ENCODE data around the gene AKAP8L. TPM values are rescaled to one million over a fixed set of nuclear protein-coding genes. Genes with fewer than 3 reads are reported as not detected.

AKAP8L gene
- total RNA-seq, 2 donors from 2014 or later: 190 to 237 TPM

DNA sequence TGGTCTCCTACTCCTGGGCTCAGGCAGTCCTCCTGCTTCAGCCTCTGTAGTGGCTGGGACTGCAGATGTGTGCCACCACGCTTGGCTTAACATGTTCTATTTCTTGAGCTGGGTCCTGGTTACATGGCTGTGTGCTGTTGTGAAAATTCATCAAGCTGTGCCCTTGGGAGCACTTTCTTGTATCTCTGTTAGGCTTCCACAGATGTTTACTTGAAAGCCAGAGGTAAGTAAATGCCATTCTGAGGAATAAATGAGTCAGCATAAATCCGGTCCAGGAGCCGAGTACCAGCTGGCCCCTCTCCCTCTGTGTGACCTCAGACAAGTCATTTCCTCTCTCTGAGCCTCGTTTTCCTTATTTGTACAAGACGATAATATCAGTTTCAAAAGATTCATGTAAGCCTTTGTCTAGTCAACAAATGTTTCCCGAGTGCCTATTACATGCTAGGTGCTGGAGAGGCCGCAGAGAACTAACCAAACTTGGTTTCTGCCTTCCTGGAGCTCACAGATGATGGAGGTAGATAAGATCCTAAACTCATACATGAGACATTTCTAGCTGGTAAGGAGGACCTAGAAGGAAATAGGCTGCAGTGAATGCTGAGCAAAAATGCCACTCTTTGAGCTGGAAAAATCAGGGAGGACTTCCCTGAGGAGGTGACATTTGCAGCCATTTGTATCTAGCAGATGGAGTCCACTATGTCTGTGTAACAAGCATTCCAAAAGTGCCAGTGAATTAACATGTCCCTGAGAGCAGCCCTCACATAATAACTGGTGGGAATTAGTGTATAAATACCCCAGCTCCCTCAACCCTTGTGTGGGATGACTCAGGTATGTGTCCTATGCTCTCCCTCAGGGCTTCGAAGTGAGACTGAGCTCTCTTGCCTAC lies 48.3 kb upstream of the AKAP8L start:
- TF ChIP-seq, protein P1, sequence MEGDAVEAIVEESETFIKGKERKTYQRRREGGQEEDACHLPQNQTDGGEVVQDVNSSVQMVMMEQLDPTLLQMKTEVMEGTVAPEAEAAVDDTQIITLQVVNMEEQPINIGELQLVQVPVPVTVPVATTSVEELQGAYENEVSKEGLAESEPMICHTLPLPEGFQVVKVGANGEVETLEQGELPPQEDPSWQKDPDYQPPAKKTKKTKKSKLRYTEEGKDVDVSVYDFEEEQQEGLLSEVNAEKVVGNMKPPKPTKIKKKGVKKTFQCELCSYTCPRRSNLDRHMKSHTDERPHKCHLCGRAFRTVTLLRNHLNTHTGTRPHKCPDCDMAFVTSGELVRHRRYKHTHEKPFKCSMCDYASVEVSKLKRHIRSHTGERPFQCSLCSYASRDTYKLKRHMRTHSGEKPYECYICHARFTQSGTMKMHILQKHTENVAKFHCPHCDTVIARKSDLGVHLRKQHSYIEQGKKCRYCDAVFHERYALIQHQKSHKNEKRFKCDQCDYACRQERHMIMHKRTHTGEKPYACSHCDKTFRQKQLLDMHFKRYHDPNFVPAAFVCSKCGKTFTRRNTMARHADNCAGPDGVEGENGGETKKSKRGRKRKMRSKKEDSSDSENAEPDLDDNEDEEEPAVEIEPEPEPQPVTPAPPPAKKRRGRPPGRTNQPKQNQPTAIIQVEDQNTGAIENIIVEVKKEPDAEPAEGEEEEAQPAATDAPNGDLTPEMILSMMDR (conservative IDR thresholded peaks at IDR 0.05): no peak
- peaks cover 78% of the 10 kb centered on the region for H3K27me3 Mint-ChIP-seq (ENCODE audit: insufficient read depth)

GRCh38 chr19:15464394-15465385 lies 45.9 kb upstream of the AKAP8L start, which contains the start of gene RASAL3:
RASAL3 (minus strand) TSS chr19:15464544; CDS start chr19:15464358, 186 bp downstream.
- peak; percentile 59 for DNase-seq
- H3K27me3 Mint-ChIP-seq (ENCODE audit: insufficient read depth): peaks cover 80% of the 10 kb centered on the region
- Histone ChIP-seq H3K9ac (ENCODE audit: extremely low read depth, low read length, poor library complexity, severe bottlenecking) (no peak within 1 kb of the TSS), H3K4me3 (ENCODE audit: low read length) (no peak within 1 kb of the TSS), H3K27ac (ENCODE audit: low read depth, low read length) (no peak within 1 kb of the TSS), H3K36me3 (ENCODE audit: control insufficient read depth, insufficient read depth, low read length) (no peaks in the 10 kb centered on the region), H3K4me1 (ENCODE audit: control insufficient read depth, insufficient read depth, low read length) (no peaks in the 10 kb centered on the region), H3K27me3 (ENCODE audit: control insufficient read depth, insufficient read depth, low read length, poor library complexity, severe bottlenecking) (peaks cover 35% of the 10 kb centered on the region), H3K9me3 (ENCODE audit: control insufficient read depth, low read length) (no peaks in the 10 kb centered on the region)
- peaks cover 3% of the 10 kb centered on the region for H3K9me3 Mint-ChIP-seq
- H3K4me1 Mint-ChIP-seq: no peaks in the 10 kb centered on the region
- H3K36me3 Mint-ChIP-seq (ENCODE audit: low read depth): no peaks in the 10 kb centered on the region
- TF ChIP-seq, protein P1 (conservative IDR thresholded peaks at IDR 0.05): no peak
- no peak within 1 kb of the TSS for H3K27ac Mint-ChIP-seq
- H3K4me3 Mint-ChIP-seq: no peak within 1 kb of the TSS
- WGBS, 2 experiments (ENCODE audit: insufficient coverage in 1 of 2, insufficient read length in 1 of 2): 72 to 81% methylated on average over 7 to 16 of the region's 17 CpGs

More for the DNA sequence above, 48.3 kb upstream of the AKAP8L start:
- H3K27ac Mint-ChIP-seq: no peak overlapping the region
- peaks cover 9% of the 10 kb centered on the region for H3K9me3 Mint-ChIP-seq
- no peaks in the 10 kb centered on the region for H3K4me1 Mint-ChIP-seq
- DNase-seq: no peak
- H3K9ac ChIP-seq (ENCODE audit: extremely low read depth, low read length, poor library complexity, severe bottlenecking): no peak overlapping the region
- WGBS, 2 experiments (ENCODE audit: insufficient coverage in 1 of 2, insufficient read length in 1 of 2): 67 to 69% methylated on average over 7 to 8 of the region's 8 CpGs
- H3K4me3 ChIP-seq (ENCODE audit: low read length): no peak overlapping the region
- H3K36me3 ChIP-seq (ENCODE audit: control insufficient read depth, insufficient read depth, low read length): no peaks in the 10 kb centered on the region
- no peak overlapping the region for H3K4me3 Mint-ChIP-seq
- H3K27ac ChIP-seq (ENCODE audit: low read depth, low read length): no peak overlapping the region
- peaks cover 8% of the 10 kb centered on the region for H3K9me3 ChIP-seq (ENCODE audit: control insufficient read depth, low read length)
- H3K36me3 Mint-ChIP-seq (ENCODE audit: low read depth): no peaks in the 10 kb centered on the region
- peaks cover 28% of the 10 kb centered on the region for H3K27me3 ChIP-seq (ENCODE audit: control insufficient read depth, insufficient read depth, low read length, poor library complexity, severe bottlenecking)
- no peaks in the 10 kb centered on the region for H3K4me1 ChIP-seq (ENCODE audit: control insufficient read depth, insufficient read depth, low read length)

DNA sequence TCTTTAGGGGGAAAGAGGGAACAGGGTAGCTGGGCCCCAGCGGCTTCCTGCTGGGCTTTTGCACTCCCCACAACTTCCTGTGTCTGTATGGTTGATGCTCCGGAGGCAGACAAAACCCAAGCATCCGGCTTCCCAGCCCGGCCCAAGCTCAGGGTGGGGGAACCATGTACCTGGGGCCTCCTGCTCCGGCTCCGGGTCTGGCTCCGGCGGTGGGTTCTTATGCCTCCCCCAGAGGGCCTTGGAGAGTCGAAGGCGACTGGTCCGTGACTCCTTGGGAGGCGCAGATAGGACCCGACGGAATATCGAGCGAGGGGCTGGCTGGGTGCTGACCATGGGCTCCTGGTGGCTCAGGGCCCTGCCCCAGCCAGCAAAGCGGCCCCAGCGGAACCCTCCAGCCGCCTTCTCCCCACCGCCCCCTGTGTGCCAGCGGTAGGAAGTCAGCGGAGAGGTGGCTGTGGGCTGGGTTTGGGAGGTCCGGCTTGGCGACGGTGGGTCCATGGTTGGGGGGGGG lies 45.1 kb upstream of the AKAP8L start:
- Histone ChIP-seq H3K9me3 (ENCODE audit: control insufficient read depth, low read length) (no peaks in the 10 kb centered on the region), H3K27ac (ENCODE audit: low read depth, low read length) (no peak overlapping the region), H3K9ac (ENCODE audit: extremely low read depth, low read length, poor library complexity, severe bottlenecking) (no peak overlapping the region), H3K4me1 (ENCODE audit: control insufficient read depth, insufficient read depth, low read length) (no peaks in the 10 kb centered on the region), H3K36me3 (ENCODE audit: control insufficient read depth, insufficient read depth, low read length) (no peaks in the 10 kb centered on the region), H3K4me3 (ENCODE audit: low read length) (no peak overlapping the region), H3K27me3 (ENCODE audit: control insufficient read depth, insufficient read depth, low read length, poor library complexity, severe bottlenecking) (peaks cover 34% of the 10 kb centered on the region)
- no peak overlapping the region for H3K27ac Mint-ChIP-seq
- WGBS, 2 experiments (ENCODE audit: insufficient coverage in 1 of 2, insufficient read length in 1 of 2): 83 to 87% methylated on average over 17 to 21 of the region's 25 CpGs
- TF ChIP-seq, protein P1 (conservative IDR thresholded peaks at IDR 0.05): no peak
- peaks cover 80% of the 10 kb centered on the region for H3K27me3 Mint-ChIP-seq (ENCODE audit: insufficient read depth)
- peaks cover under 1% of the 10 kb centered on the region for H3K9me3 Mint-ChIP-seq
- H3K4me3 Mint-ChIP-seq: no peak overlapping the region
- no peaks in the 10 kb centered on the region for H3K4me1 Mint-ChIP-seq
- no peaks in the 10 kb centered on the region for H3K36me3 Mint-ChIP-seq (ENCODE audit: low read depth)
- peak; percentile 70 for DNase-seq

Data from endodermal cell (in vitro differentiated cells).